Fibroblast of mammary gland (primary cell): ENCODE measurements around the gene PCBP4.

ENCODE experiments used
- DNase-seq: peaks from one replicate; pipeline ENCODE4 v3.0.0-alpha.2; 2010; ENCODE audit warnings: low read depth
- H3K4me3 ChIP-seq: 2 replicates; pipeline ENCODE4 v1.5.1; 2011; ENCODE audit warnings: low read depth, mild to moderate bottlenecking, low read length, moderate library complexity; ENCODE audit not compliant: control insufficient read depth
- TF ChIP-seq, protein P1 (sequence below): conservative IDR thresholded peaks from 2 replicates; pipeline ENCODE4 v1.5.1; 2011; ENCODE audit warnings: low read depth, low read length, inconsistent platforms; ENCODE audit not compliant: control insufficient read depth, insufficient read depth

Gene PCBP4

DNA sequence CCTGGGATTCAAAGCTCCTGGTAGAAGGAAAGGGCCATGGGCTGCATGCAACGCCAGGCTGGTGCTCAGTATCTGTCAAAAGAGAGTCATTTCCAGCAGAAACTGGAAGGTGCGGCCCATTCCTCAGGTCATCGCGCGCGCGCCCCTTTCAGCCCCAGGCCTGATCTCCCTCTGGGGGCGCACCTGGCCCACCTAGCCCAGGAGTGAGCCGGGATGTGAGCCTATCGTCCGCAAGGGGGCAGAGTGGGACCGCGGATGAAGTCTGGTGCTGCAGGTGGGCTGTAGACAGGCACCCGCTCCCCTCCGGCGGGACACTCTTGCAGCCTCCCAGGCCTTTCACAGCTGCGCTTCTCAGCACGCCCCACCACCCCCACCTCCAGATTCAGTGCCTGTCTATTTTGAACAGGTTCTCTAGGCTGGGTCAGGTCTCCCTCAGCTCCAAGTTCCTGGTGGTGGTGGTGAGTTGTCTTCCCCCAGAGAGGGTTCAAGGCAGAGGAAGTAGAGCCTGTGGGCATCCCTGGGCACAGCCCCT lies 34.3 kb upstream of the PCBP4 start:
- TF ChIP-seq, protein P1, sequence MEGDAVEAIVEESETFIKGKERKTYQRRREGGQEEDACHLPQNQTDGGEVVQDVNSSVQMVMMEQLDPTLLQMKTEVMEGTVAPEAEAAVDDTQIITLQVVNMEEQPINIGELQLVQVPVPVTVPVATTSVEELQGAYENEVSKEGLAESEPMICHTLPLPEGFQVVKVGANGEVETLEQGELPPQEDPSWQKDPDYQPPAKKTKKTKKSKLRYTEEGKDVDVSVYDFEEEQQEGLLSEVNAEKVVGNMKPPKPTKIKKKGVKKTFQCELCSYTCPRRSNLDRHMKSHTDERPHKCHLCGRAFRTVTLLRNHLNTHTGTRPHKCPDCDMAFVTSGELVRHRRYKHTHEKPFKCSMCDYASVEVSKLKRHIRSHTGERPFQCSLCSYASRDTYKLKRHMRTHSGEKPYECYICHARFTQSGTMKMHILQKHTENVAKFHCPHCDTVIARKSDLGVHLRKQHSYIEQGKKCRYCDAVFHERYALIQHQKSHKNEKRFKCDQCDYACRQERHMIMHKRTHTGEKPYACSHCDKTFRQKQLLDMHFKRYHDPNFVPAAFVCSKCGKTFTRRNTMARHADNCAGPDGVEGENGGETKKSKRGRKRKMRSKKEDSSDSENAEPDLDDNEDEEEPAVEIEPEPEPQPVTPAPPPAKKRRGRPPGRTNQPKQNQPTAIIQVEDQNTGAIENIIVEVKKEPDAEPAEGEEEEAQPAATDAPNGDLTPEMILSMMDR, result peak; percentile 78

DNA sequence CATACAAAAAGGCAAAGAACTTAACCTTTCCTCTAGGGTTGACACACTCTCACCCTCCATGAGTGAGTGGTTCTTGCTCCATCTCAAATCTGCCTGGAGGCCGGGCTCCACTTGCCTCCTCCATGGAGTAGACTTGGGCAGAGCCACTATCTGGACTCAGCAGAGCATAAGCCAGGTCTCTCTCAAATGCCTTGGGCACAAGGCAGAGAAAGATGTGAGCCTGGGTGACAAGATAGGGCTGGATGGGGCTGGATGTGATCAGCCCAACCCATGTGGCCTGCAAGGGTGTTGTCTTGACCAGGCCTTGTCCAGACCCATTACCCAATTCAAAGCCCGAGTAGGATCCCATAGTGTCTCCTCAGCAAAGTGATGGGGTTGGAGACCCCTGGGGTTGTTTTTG lies 32.6 kb upstream of the PCBP4 start:
- no peak overlapping the region for H3K4me3 ChIP-seq
- TF ChIP-seq, protein P1, result no peak
- DNase-seq, result no peak

More for the DNA sequence above, 34.3 kb upstream of the PCBP4 start:
- DNase-seq, result peak; percentile 50
- no peak overlapping the region for H3K4me3 ChIP-seq

DNA sequence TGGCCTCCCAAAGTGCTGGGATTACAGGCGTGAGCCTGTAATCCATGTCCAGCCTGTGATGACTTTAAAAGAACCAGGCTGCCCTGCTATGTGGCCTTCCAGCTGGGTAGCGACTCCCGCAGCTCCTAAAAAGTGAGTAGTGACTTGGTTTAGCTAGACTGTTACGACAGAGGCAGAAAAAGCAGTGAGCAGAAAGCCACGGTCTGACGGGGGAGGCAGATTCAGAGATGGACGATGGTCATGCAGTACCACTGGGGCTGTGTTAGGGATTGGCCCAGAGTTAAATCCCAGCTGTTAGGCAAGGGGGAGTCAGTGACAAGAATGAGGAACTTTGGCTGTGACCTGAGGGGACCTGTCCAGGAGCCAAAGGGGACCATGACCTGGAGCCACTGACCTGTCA lies 31.5 kb upstream of the PCBP4 start:
- TF ChIP-seq, protein P1, result no peak
- no peak overlapping the region for H3K4me3 ChIP-seq
- no peak for DNase-seq

DNA sequence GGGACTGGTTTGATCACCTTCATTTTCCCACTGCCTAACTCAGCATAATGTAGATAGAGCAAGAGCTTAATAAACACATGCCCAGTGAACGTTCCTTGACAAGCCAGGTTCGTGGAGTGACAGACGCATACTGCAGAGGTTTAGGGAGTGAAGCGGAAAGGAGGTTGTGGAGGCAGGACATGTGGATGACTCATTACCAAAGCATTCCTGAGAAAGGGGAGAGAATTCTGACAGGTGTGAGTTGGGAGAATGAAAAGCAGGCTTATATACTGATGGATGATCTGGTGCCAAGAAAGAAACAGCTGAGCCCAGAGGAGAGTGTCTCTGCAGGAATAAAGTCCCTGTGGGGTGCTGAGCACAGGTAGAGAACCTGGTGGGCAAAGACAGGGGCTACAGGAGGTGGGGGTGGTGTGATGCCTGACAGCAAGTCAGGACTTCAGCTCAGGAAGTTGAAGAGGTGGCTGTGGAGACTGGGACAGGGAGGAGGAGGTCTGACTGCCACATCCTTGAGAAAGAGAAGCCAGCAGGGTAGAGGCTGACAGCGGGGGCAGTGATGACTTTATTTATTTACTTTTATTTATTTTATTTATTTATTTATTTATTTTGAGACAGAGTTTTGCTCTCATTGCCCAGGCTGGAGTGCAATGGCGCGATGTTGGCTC lies 30.8 kb upstream of the PCBP4 start:
- TF ChIP-seq, protein P1, result no peak
- H3K4me3 ChIP-seq, result no peak overlapping the region
- DNase-seq, result no peak

DNA sequence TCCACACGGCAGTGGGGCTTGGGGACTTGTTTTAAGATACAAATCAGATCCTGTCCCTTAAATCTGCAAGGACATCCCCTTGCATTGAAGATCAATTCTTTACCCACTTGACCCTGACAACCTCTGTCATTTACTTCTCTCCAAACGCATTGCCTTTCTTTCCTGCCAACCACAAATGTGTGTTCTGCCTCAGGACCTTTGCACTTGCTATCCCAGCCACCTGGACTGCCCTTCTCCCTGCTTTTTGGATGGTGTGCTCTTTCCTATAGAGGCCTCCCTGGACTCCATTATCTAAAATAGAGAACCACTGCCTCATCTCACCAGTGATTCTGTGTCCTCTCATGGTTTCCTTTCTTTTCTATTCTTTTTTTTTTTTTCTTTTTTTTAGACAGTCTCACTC lies 29.9 kb upstream of the PCBP4 start:
- no peak for DNase-seq
- no peak overlapping the region for H3K4me3 ChIP-seq
- TF ChIP-seq, protein P1, result no peak

DNA sequence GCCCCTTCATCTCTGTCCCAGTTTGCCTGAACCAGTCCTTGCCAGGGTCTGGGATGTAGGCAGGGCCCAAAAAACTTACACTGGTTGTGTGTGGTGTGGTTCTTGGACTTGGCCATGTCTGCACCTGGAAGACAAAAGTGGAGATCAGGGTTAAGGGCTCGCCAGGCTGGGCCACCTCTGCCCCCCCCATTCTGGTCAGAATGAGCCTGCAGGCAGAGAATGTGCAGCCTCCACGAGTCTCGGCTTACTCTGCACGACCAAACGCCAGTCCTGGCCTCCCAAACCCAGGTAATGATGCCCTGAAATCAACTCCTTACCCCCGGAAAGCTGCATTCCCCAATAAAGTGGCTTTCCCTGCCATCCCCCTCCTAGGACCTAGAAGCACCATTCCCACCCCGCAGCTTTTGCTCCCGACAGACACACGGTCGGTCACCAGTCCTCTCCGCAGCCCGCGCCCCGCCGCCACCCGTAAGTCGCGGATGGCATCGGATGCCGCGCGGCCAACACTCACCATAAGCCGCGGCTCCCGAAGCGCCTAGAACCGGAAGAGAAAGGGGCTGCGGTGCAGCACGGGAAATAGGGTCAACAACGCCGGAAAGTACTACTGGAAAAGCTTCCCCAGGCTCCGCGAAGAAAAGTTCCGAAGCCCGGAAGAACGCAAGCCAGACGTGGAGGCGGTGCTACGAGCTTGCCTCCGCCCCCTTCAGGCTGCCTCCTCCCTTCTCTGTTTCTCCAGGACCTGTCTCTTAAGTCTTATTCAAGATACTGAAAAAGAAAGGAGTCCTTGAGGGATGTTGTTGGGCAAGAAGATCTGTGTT lies 28.3 kb upstream of the PCBP4 start, which contains the start of gene RPL29:
RPL29 (minus strand) TSS at position 550 of the 818 bp plus-strand sequence; CDS start at position 116, 434 bp downstream.
- H3K4me3 ChIP-seq, result peak within 1 kb of the TSS; percentile 100
- peak; percentile 95 for DNase-seq
- TF ChIP-seq, protein P1, result no peak
